Measurements from ENCODE around the gene PRLR. TPM values are rescaled to one million over a fixed set of nuclear protein-coding genes. Genes with fewer than 3 reads are reported as not detected.

PRLR gene
- total RNA-seq, 1 donor from 2014 or later, result 13.3 TPM

- DNase-seq (ENCODE audit: extremely low spot score in 2 of 2), result no peak
- no peak overlapping the region for H3K27ac ChIP-seq
- TF ChIP-seq POLR2A (IDR thresholded peaks at IDR 0.05) (no peak), POLR2AphosphoS5 (IDR thresholded peaks at IDR 0.05; ENCODE audit: insufficient read depth in 1 of 2, low read depth in 1 of 2) (no peak), CTCF (IDR thresholded peaks at IDR 0.05) (no peak)
- intact Hi-C loops (cut with DNase I), result no loop called here
- no peaks in the 10 kb centered on the region for H3K9me3 ChIP-seq
- peaks cover 21% of the 10 kb centered on the region for H3K4me1 ChIP-seq
- H3K27me3 ChIP-seq, result no peaks in the 10 kb centered on the region
- H3K4me3 ChIP-seq, result no peak overlapping the region
- no peaks in the 10 kb centered on the region for H3K36me3 ChIP-seq
Observed at GRCh38 chr5:35094948-35095347, 135.3 kb downstream of the PRLR start.

GRCh38 chr5:35092703-35093102 is 137.6 kb downstream of the PRLR start:
- Histone ChIP-seq H3K9me3 (no peaks in the 10 kb centered on the region), H3K27me3 (no peaks in the 10 kb centered on the region), H3K4me1 (peaks cover 35% of the 10 kb centered on the region), H3K4me3 (no peak overlapping the region), H3K36me3 (no peaks in the 10 kb centered on the region), H3K27ac (no peak overlapping the region)
- DNase-seq (ENCODE audit: extremely low spot score in 2 of 2), result no peak
- TF ChIP-seq CTCF (IDR thresholded peaks at IDR 0.05), result no peak
- no peak for TF ChIP-seq POLR2A (IDR thresholded peaks at IDR 0.05)
- TF ChIP-seq POLR2AphosphoS5 (IDR thresholded peaks at IDR 0.05; ENCODE audit: insufficient read depth in 1 of 2, low read depth in 1 of 2), result no peak
- intact Hi-C loops (cut with DNase I), result no loop called here

GRCh38 chr5:35091704-35092103 is 138.6 kb downstream of the PRLR start:
- Histone ChIP-seq H3K4me3 (no peak overlapping the region), H3K36me3 (no peaks in the 10 kb centered on the region), H3K27ac (no peak overlapping the region), H3K27me3 (no peaks in the 10 kb centered on the region), H3K4me1 (peaks cover 37% of the 10 kb centered on the region), H3K9me3 (no peaks in the 10 kb centered on the region)
- no peak for DNase-seq (ENCODE audit: extremely low spot score in 2 of 2)
- no peak for TF ChIP-seq CTCF (IDR thresholded peaks at IDR 0.05)
- TF ChIP-seq POLR2AphosphoS5 (IDR thresholded peaks at IDR 0.05; ENCODE audit: insufficient read depth in 1 of 2, low read depth in 1 of 2), result no peak
- TF ChIP-seq POLR2A (IDR thresholded peaks at IDR 0.05), result no peak
- intact Hi-C loops (cut with DNase I), result no loop called here

GRCh38 chr5:35089334-35090314 is 140.7 kb downstream of the PRLR start:
- intact Hi-C loops (cut with DNase I), result loop anchor here (5.0 kb wide), 1 partner anchor 838 kb away; no protein-coding TSS in a partner anchor
- peaks cover 29% of the 10 kb centered on the region for H3K4me1 ChIP-seq
- no peaks in the 10 kb centered on the region for H3K9me3 ChIP-seq
- peak in 2 of 3 experiments; percentile 56 to 62 for TF ChIP-seq CTCF (IDR thresholded peaks at IDR 0.05)
- TF ChIP-seq POLR2A (IDR thresholded peaks at IDR 0.05), result no peak
- H3K36me3 ChIP-seq, result no peaks in the 10 kb centered on the region
- DNase-seq (ENCODE audit: extremely low spot score in 2 of 2), result no peak
- no peak overlapping the region for H3K4me3 ChIP-seq
- no peak overlapping the region for H3K27ac ChIP-seq
- H3K27me3 ChIP-seq, result no peaks in the 10 kb centered on the region

GRCh38 chr5:35087991-35088390 is 142.3 kb downstream of the PRLR start:
- intact Hi-C loops (cut with DNase I), result loop anchor here (5.0 kb wide), 1 partner anchor 839 kb away; no protein-coding TSS in a partner anchor
- Histone ChIP-seq H3K27ac (peak overlapping the region; percentile 38), H3K4me3 (no peak overlapping the region), H3K36me3 (no peaks in the 10 kb centered on the region), H3K27me3 (no peaks in the 10 kb centered on the region), H3K4me1 (peaks cover 29% of the 10 kb centered on the region), H3K9me3 (no peaks in the 10 kb centered on the region)
- no peak for DNase-seq (ENCODE audit: extremely low spot score in 2 of 2)
- TF ChIP-seq POLR2AphosphoS5 (IDR thresholded peaks at IDR 0.05; ENCODE audit: insufficient read depth in 1 of 2, low read depth in 1 of 2) (no peak), CTCF (IDR thresholded peaks at IDR 0.05) (no peak), POLR2A (IDR thresholded peaks at IDR 0.05) (no peak)
